Liver (tissue), 9 donors: ENCODE measurements around the gene ARNT2. TPM values are rescaled to one million over a fixed set of nuclear protein-coding genes. Genes with fewer than 3 reads are reported as not detected.

Experiments
- DNase-seq: peaks from one replicate; pipeline ENCODE4 v3.0.0-alpha.2; 2017; ENCODE audit warnings: low spot score
- H3K27ac ChIP-seq, 2 donors: one replicate each; pipeline ENCODE4 v1.7.0; 2013; ENCODE audit warnings: inconsistent platforms in 2 of 2, low read length in 2 of 2, control low read depth in 1 of 2, low read depth in 1 of 2, mild to moderate bottlenecking in 1 of 2
- H3K27me3 ChIP-seq, 4 donors: one replicate each; pipeline versions ENCODE4 v1.6.1 to v1.7.0; 2013; ENCODE audit warnings: low read length in 3 of 4, inconsistent platforms in 1 of 4, mild to moderate bottlenecking in 1 of 4, moderate library complexity in 1 of 4; ENCODE audit not compliant: control insufficient read depth in 4 of 4, insufficient read depth in 4 of 4
- H3K36me3 ChIP-seq, 4 donors: one replicate each; pipeline versions ENCODE4 v1.6.1 to v1.7.0; 2013; ENCODE audit warnings: low read length in 3 of 4, mild to moderate bottlenecking in 3 of 4, low read depth in 1 of 4, moderate library complexity in 1 of 4; ENCODE audit not compliant: control insufficient read depth in 4 of 4, insufficient read depth in 3 of 4
- H3K4me1 ChIP-seq, 4 donors: one replicate each; pipeline versions ENCODE4 v1.6.1 to v1.7.0; 2013; ENCODE audit warnings: low read length in 3 of 4, mild to moderate bottlenecking in 3 of 4, moderate library complexity in 1 of 4; ENCODE audit not compliant: control insufficient read depth in 4 of 4, insufficient read depth in 4 of 4
- H3K4me3 ChIP-seq, 3 donors: one replicate each; pipeline versions ENCODE4 v1.6.1 to v1.7.0; 2013; ENCODE audit warnings: low read length in 3 of 3, control low read depth in 1 of 3, low read depth in 1 of 3, mild to moderate bottlenecking in 1 of 3
- H3K9ac ChIP-seq, 2 donors: one replicate each; pipeline ENCODE4 v1.7.0; 2013; ENCODE audit warnings: low read length in 2 of 2, mild to moderate bottlenecking in 2 of 2, moderate library complexity in 2 of 2, control low read depth in 1 of 2, low read depth in 1 of 2
- H3K9me3 ChIP-seq, 4 donors: one replicate each; pipeline versions ENCODE4 v1.6.1 to v1.7.0; 2013; ENCODE audit warnings: low read length in 3 of 4; ENCODE audit not compliant: control insufficient read depth in 4 of 4
- ATF3 ChIP-seq: IDR thresholded peaks from 2 replicates; pipeline ENCODE4 v1.6.1; 2016; ENCODE audit warnings: antibody characterized with exemption
- EGR1 ChIP-seq, 2 donors: IDR thresholded peaks; 2 replicates each; pipeline ENCODE4 v1.6.1; 2016 to 2018; ENCODE audit warnings: antibody characterized with exemption in 2 of 2, low read depth in 2 of 2
- FOXA1 ChIP-seq: IDR thresholded peaks from 2 replicates; pipeline ENCODE4 v1.6.1; 2016; ENCODE audit warnings: antibody characterized with exemption
- GABPA ChIP-seq, 2 donors: IDR thresholded peaks in 1 of 2; conservative IDR thresholded peaks in 1 of 2; 2 replicates each; pipeline ENCODE4 v1.6.1; 2016; ENCODE audit warnings: antibody characterized with exemption in 2 of 2, mild to moderate bottlenecking in 1 of 2, moderate library complexity in 1 of 2
- HNF4A ChIP-seq, 2 donors: conservative IDR thresholded peaks; 2 replicates each; pipeline ENCODE4 v1.6.1; 2016; ENCODE audit warnings: antibody characterized with exemption in 2 of 2, mild to moderate bottlenecking in 2 of 2
- HNF4G ChIP-seq: IDR thresholded peaks from 2 replicates; pipeline ENCODE4 v1.6.1; 2016; ENCODE audit warnings: antibody characterized with exemption
- NR2F2 ChIP-seq: IDR thresholded peaks from 2 replicates; pipeline ENCODE4 v1.6.1; 2016; ENCODE audit warnings: antibody characterized with exemption
- RAD21 ChIP-seq, 2 donors: IDR thresholded peaks; 2 replicates each; pipeline ENCODE4 v1.6.1; 2016; ENCODE audit warnings: antibody characterized with exemption in 2 of 2, mild to moderate bottlenecking in 2 of 2
- REST ChIP-seq: IDR thresholded peaks from 2 replicates; pipeline ENCODE4 v1.6.1; 2016; ENCODE audit warnings: antibody characterized with exemption, mild to moderate bottlenecking
- SP1 ChIP-seq: IDR thresholded peaks from 2 replicates; pipeline ENCODE4 v1.6.1; 2018; ENCODE audit warnings: antibody characterized with exemption, mild to moderate bottlenecking
- TAF1 ChIP-seq: conservative IDR thresholded peaks from 2 replicates; pipeline ENCODE4 v1.6.1; 2016; ENCODE audit warnings: antibody characterized with exemption, mild to moderate bottlenecking
- YY1 ChIP-seq: IDR thresholded peaks from 2 replicates; pipeline ENCODE4 v1.6.1; 2016; ENCODE audit warnings: antibody characterized with exemption, mild to moderate bottlenecking
- WGBS: extraction: QIAGEN DNeasy Blood & Tissue Kit; methylation state at CpG from one replicate; pipeline ENCODE4 v1.1.7; 2013; 5-methylcytosine and 5-hydroxymethylcytosine counted together
- polyA plus RNA-seq, 2 donors: library from polyadenylated mRNA; stranded (reverse) in 1 of 2; unstranded in 1 of 2; fragments of 200-250 nt in 1 of 2; fragments of >200 nt in 1 of 2; fragmentation: Nextera tagmentation in 1 of 2; extraction: Ambion mirVana in 1 of 2; gene quantifications; one replicate each; pipeline versions ENCODE4 v1.2.1 to v1.2.3, GENCODE V29; 2013 to 2015
- total RNA-seq, 2 donors: library from RNA; depleted of rRNA; stranded (reverse); fragments of >200 nt; gene quantifications; one replicate each; pipeline ENCODE4 v1.2.3, GENCODE V29; 2014
- TF ChIP-seq, protein P1 (sequence below): IDR thresholded peaks from 2 replicates; pipeline ENCODE4 v1.6.1; 2016; ENCODE audit warnings: antibody characterized with exemption
- TF ChIP-seq, protein P2 (sequence below): IDR thresholded peaks from 2 replicates; pipeline ENCODE4 v1.6.1; 2016; ENCODE audit warnings: antibody characterized with exemption
- donor health status: healthy.
- donor health status: healthy.
- donor health status: healthy.
- donor health status: healthy.
- donor health status: healthy.

The ARNT2 gene
- total and polyA plus RNA-seq, 4 donors = 0.17 to 0.92 (median 0.54) TPM

DNA sequence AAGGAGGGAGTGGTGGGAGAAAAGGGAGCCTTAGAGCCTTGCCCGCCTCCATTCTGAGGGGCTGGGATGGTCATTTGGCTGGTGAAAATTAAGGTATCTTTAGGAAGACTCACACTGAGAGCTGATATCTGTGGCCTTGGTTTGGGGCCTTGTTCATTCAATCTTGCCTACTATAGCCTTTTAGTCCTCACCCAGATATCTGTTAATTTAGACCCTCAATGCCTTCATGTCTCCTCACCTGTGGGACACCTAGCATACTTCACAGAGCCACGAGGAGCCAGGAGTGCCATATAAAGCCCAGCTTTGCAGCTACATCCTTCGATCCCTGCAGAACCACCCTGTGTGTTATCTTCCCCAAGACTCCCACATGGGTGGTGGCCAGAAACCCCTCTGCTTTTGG lies 4.7 kb upstream of the ARNT2 start:
- peaks cover under 1 to 6% (median 5%) of the 10 kb centered on the region in 4 donors for H3K4me1 ChIP-seq
- DNase-seq = no peak
- no peak overlapping the region for H3K27ac ChIP-seq
- 82% methylated on average over 3 of the region's 3 CpGs for WGBS
- H3K9ac ChIP-seq = no peak overlapping the region
- no peak overlapping the region for H3K4me3 ChIP-seq
- peaks cover 0 to 10% (median 0%) of the 10 kb centered on the region in 4 donors for H3K27me3 ChIP-seq
- TF ChIP-seq YY1 = no peak
- TF ChIP-seq TAF1 = no peak
- TF ChIP-seq, protein P1, sequence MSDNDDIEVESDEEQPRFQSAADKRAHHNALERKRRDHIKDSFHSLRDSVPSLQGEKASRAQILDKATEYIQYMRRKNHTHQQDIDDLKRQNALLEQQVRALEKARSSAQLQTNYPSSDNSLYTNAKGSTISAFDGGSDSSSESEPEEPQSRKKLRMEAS = no peak
- no peak for TF ChIP-seq SP1
- TF ChIP-seq EGR1 (IDR thresholded peaks at IDR 0.05; ENCODE audit: low read depth in 2 of 2) = no peak
- no peak for TF ChIP-seq ATF3
- no peak for TF ChIP-seq HNF4A (conservative IDR thresholded peaks at IDR 0.05)
- TF ChIP-seq, protein P2, sequence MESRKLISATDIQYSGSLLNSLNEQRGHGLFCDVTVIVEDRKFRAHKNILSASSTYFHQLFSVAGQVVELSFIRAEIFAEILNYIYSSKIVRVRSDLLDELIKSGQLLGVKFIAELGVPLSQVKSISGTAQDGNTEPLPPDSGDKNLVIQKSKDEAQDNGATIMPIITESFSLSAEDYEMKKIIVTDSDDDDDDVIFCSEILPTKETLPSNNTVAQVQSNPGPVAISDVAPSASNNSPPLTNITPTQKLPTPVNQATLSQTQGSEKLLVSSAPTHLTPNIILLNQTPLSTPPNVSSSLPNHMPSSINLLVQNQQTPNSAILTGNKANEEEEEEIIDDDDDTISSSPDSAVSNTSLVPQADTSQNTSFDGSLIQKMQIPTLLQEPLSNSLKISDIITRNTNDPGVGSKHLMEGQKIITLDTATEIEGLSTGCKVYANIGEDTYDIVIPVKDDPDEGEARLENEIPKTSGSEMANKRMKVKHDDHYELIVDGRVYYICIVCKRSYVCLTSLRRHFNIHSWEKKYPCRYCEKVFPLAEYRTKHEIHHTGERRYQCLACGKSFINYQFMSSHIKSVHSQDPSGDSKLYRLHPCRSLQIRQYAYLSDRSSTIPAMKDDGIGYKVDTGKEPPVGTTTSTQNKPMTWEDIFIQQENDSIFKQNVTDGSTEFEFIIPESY = no peak
- TF ChIP-seq RAD21 (IDR thresholded peaks at IDR 0.05) = no peak
- TF ChIP-seq GABPA (IDR thresholded peaks at IDR 0.05 in 1 of 2, conservative IDR thresholded peaks at IDR 0.05 in 1 of 2) = no peak
- TF ChIP-seq REST = no peak
- TF ChIP-seq NR2F2 = no peak
- TF ChIP-seq FOXA1 = no peak
- TF ChIP-seq HNF4G = no peak
- H3K36me3 ChIP-seq = no peaks in the 10 kb centered on the region
- H3K9me3 ChIP-seq = no peaks in the 10 kb centered on the region

DNA sequence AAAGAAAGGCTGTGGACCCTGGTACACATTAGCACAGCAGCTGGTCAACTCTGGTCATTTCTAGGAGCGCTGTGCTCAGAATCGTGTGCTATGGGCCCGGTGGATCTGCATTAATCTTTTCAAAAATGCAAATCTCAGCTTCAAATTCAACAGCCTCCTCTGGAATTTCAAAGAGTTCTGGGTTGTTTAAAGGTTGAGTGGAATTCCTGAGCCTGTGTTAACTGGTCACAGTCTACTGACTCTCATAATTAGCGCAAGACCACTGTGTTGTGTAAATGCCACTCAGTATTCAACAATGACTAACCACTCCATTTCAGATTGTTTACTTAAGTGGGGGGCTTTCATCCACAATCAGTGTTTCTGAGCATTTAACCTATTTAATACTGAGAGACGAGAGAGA lies 2.7 kb upstream of the ARNT2 start:
- Histone ChIP-seq H3K27me3 (peaks cover 2 to 20% (median 3%) of the 10 kb centered on the region in 4 donors), H3K4me3 (no peak overlapping the region), H3K36me3 (no peaks in the 10 kb centered on the region), H3K4me1 (peaks cover 4 to 13% (median 6%) of the 10 kb centered on the region in 4 donors), H3K27ac (no peak overlapping the region), H3K9ac (no peak overlapping the region), H3K9me3 (no peaks in the 10 kb centered on the region)
- 89% methylated on average over 5 of the region's 5 CpGs for WGBS
- TF ChIP-seq, protein P1 = no peak
- TF ChIP-seq SP1 = no peak
- TF ChIP-seq TAF1 = no peak
- TF ChIP-seq FOXA1 = no peak
- no peak for TF ChIP-seq HNF4G
- TF ChIP-seq HNF4A (conservative IDR thresholded peaks at IDR 0.05) = no peak
- no peak for TF ChIP-seq REST
- TF ChIP-seq ATF3 = no peak
- no peak for TF ChIP-seq NR2F2
- TF ChIP-seq, protein P2 = no peak
- no peak for TF ChIP-seq EGR1 (IDR thresholded peaks at IDR 0.05; ENCODE audit: low read depth in 2 of 2)
- no peak for TF ChIP-seq RAD21 (IDR thresholded peaks at IDR 0.05)
- DNase-seq = no peak
